Activated CD8-positive, alpha-beta T cell treated with anti-CD3 and anti-CD28 coated beads for 36 hours (primary cell): ENCODE measurements around the gene FAM98C. TPM values are rescaled to one million over a fixed set of nuclear protein-coding genes. Genes with fewer than 3 reads are reported as not detected.

Experiments used
- ATAC-seq: fragments of 200-7000 bp; cut with Tn5 transposase; one replicate; pipeline ENCODE4 v1.10.0; 2021; ENCODE audit warnings: mild to moderate bottlenecking, moderate library complexity
- CTCF ChIA-PET: fragments of 350-600 bp; sonication (Branson Sonifier 250); formaldehyde crosslinking; loops from one replicate; lab custom pipeline; 2021; ENCODE audit warnings: antibody characterized with exemption; lab: Charles Lee
- POLR2A ChIA-PET: fragments of 350-600 bp; sonication (Branson Sonifier 250); formaldehyde crosslinking; loops from one replicate; lab custom pipeline; 2021; ENCODE audit warnings: antibody characterized with exemption; lab: Charles Lee
- DNase-seq: peaks from one replicate; pipeline ENCODE4 v3.0.0-alpha.2; 2020
- H3K27ac Mint-ChIP-seq: one replicate; pipeline ENCODE4 v1.8.0; 2021; ENCODE audit warnings: mild to moderate bottlenecking, mixed read lengths
- H3K27me3 Mint-ChIP-seq: one replicate; pipeline ENCODE4 v1.8.0; 2021; ENCODE audit warnings: mixed read lengths
- H3K36me3 Mint-ChIP-seq: one replicate; pipeline ENCODE4 v1.8.0; 2021; ENCODE audit warnings: low read depth, mixed read lengths
- H3K4me1 Mint-ChIP-seq: one replicate; pipeline ENCODE4 v1.8.0; 2021; ENCODE audit warnings: low read depth, mixed read lengths
- H3K4me3 Mint-ChIP-seq: one replicate; pipeline ENCODE4 v1.8.0; 2021; ENCODE audit warnings: mild to moderate bottlenecking, moderate library complexity, mixed read lengths
- H3K9me3 Mint-ChIP-seq: one replicate; pipeline ENCODE4 v1.8.0; 2021; ENCODE audit warnings: mixed read lengths
- CTCF ChIP-seq: fragments of 200-600 bp; IDR thresholded peaks from one replicate; pipeline ENCODE4 v1.8.0; 2022; ENCODE audit warnings: antibody characterized with exemption, mild to moderate bottlenecking
- intact Hi-C: fragments of 100-400 bp; cut with micrococcal nuclease; formaldehyde crosslinking; loops from one replicate; pipeline ENCODE4 v1.10.0; 2022
- total RNA-seq, 2 experiments: library from RNA; stranded (reverse); gene quantifications; one replicate each; pipeline ENCODE4 v1.2.3, GENCODE V29; 2021

FAM98C gene
- total RNA-seq, 2 experiments from 2014 or later, result 11.7 to 12.5 TPM

- DNase-seq, result no peak
- POLR2A ChIA-PET, result no interaction called here
- CTCF ChIA-PET, result interaction anchor here (0.9 to 2.5 kb wide), 2 partner anchors 13 to 543 kb away, joined by 3 to 13 read pairs; partner anchors contain the start of gene FAM98C
- H3K27ac Mint-ChIP-seq, result no peak overlapping the region
- no peak overlapping the region for H3K4me3 Mint-ChIP-seq
- intact Hi-C loops, result no loop called here
- peaks cover 29% of the 10 kb centered on the region for H3K4me1 Mint-ChIP-seq
- H3K9me3 Mint-ChIP-seq, result no peaks in the 10 kb centered on the region
- H3K36me3 Mint-ChIP-seq, result peaks cover 4% of the 10 kb centered on the region
- no peak for ATAC-seq
- peaks cover 28% of the 10 kb centered on the region for H3K27me3 Mint-ChIP-seq
- no peak for TF ChIP-seq CTCF
These were observed 12.7 kb upstream of the FAM98C start for GRCh38 chr19:38389957-38390924.

DNA sequence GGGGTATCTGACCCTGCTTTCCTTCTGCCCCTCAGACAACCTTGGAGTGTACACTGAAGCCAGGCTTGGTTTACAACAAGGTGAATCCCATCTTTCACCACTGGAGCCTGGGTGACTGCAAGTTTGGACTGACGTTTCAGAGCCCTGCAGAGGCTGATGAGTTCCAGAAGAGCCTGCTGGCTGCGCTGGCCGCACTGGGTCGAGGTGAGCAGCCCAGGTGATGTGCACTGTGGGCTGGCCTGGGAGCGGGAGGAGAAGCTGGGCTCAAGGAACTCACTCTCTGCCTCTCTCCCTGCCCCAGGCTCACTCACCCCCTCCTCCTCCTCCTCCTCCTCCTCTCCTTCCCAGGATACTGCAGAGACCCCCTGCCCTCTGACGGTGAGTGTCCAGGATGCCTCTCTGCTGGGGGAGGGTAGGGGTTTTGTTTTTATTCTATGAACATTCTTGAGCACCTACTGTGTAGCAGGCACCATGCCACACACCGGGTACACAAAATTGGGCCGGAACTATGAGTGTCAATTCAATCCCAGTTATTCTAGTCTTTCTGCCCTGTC is 10.9 kb upstream of the FAM98C start:
- peaks cover 28% of the 10 kb centered on the region for H3K27me3 Mint-ChIP-seq
- no peak for ATAC-seq
- ChIA-PET CTCF (interaction anchor here (2.8 kb wide), 1 partner anchor 11 kb away, joined by 21 read pairs; the partner anchor contains the start of gene FAM98C), POLR2A (no interaction called here)
- peaks cover 8% of the 10 kb centered on the region for H3K36me3 Mint-ChIP-seq
- no peak overlapping the region for H3K27ac Mint-ChIP-seq
- no peak for TF ChIP-seq CTCF
- no peaks in the 10 kb centered on the region for H3K9me3 Mint-ChIP-seq
- intact Hi-C loops, result no loop called here
- H3K4me3 Mint-ChIP-seq, result no peak overlapping the region
- DNase-seq, result no peak
- peaks cover 33% of the 10 kb centered on the region for H3K4me1 Mint-ChIP-seq

DNA sequence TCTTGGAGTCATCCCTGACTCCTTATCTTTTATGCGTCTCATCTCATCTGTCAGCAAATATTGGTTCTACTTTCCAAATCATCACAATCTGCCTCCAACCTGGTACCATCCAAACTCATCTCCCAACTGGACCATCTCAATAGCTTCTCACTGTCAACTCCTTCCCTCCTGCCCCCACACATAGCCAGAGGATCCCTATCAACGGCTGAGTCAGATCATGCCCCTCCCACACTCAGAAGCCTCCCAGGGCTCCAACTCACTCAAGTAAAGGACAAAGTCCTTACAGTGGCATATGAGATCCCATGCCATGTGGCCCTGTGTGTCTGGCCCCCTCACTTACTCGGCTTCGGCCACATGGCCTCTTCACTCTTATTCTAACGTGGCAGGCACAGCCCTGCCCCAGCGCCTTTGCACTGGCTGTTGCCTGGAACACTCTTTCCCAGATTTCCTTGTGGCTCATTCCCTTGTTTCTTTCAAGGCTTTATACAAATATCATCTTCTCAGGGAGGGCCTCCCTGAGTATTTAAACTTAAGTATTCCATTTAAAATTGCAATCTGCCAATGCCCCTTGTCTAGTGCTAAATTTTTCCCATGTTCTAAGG is 10.1 kb upstream of the FAM98C start:
- H3K36me3 Mint-ChIP-seq, result peaks cover 5% of the 10 kb centered on the region
- H3K4me1 Mint-ChIP-seq, result peaks cover 28% of the 10 kb centered on the region
- ChIA-PET CTCF (interaction anchor here (2.8 kb wide), 1 partner anchor 10 kb away, joined by 21 read pairs; the partner anchor contains the start of gene FAM98C), POLR2A (interaction anchor here (0.8 kb wide), 1 partner anchor 18 kb away, joined by 3 read pairs; the partner anchor contains the start of gene PSMD8)
- peak; percentile 34 for DNase-seq
- no peak for TF ChIP-seq CTCF
- H3K9me3 Mint-ChIP-seq, result no peaks in the 10 kb centered on the region
- H3K27ac Mint-ChIP-seq, result no peak overlapping the region
- intact Hi-C loops, result no loop called here
- no peak for ATAC-seq
- peaks cover 24% of the 10 kb centered on the region for H3K27me3 Mint-ChIP-seq
- H3K4me3 Mint-ChIP-seq, result no peak overlapping the region

- DNase-seq, result peak; percentile 92
- intact Hi-C loops, result no loop called here
- Mint-ChIP-seq H3K9me3 (no peaks in the 10 kb centered on the region), H3K27me3 (peaks cover 19% of the 10 kb centered on the region), H3K27ac (peak overlapping the region; percentile 56), H3K4me1 (peaks cover 20% of the 10 kb centered on the region), H3K36me3 (peaks cover 5% of the 10 kb centered on the region), H3K4me3 (peak overlapping the region; percentile 71)
- no peak for TF ChIP-seq CTCF
- ChIA-PET CTCF (interaction anchor here (1.1 to 2.8 kb wide), 3 partner anchors 8 to 20 kb away, joined by 3 to 21 read pairs (median 5); partner anchors contain the start of genes FAM98C and PSMD8), POLR2A (interaction anchor here (0.9 to 2.6 kb wide), 5 partner anchors 9 to 17 kb away, joined by 3 to 11 read pairs (median 7); no protein-coding TSS in a partner anchor)
- peak; percentile 87 for ATAC-seq
These were observed 8.4 kb upstream of the FAM98C start for GRCh38 chr19:38394488-38394887.
